Measurements from ENCODE around the gene UGT1A8.

DNA sequence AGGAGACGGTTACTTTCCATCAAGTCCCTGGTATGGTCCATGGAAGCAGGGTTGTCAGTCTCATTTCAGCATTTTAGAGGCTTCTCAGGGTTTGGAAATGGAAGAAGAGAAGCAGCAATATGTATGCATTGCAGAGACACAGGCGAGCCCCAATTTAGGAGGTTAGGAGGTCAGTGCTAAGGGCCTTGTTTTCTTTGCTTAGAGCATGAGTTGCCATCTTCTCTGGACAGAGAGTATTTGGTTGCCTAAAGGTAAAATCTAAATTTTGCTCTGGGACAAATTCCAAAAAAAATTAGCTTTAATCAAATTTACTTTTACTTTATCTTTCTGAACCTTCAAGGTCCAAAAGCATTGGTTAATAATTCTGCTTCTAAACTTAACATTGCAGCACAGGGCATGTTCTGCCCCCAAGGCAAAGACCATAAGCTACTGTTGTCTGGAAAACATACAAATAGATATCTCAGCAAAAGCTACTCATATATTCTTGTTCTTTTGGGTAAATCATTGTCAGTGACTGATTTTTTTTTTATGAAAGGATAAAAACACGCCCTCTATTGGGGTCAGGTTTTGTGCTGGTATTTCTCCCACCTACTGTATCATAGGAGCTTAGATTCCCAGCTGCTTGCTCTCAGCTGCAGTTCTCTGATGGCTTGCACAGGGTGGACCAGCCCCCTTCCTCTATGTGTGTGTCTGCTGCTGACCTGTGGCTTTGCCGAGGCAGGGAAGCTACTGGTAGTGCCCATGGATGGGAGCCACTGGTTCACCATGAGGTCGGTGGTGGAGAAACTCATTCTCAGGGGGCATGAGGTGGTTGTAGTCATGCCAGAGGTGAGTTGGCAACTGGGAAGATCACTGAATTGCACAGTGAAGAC lies 54.1 kb downstream of the UGT1A8 start, which contains the start of gene UGT1A9:
- TF ChIP-seq, protein P1, sequence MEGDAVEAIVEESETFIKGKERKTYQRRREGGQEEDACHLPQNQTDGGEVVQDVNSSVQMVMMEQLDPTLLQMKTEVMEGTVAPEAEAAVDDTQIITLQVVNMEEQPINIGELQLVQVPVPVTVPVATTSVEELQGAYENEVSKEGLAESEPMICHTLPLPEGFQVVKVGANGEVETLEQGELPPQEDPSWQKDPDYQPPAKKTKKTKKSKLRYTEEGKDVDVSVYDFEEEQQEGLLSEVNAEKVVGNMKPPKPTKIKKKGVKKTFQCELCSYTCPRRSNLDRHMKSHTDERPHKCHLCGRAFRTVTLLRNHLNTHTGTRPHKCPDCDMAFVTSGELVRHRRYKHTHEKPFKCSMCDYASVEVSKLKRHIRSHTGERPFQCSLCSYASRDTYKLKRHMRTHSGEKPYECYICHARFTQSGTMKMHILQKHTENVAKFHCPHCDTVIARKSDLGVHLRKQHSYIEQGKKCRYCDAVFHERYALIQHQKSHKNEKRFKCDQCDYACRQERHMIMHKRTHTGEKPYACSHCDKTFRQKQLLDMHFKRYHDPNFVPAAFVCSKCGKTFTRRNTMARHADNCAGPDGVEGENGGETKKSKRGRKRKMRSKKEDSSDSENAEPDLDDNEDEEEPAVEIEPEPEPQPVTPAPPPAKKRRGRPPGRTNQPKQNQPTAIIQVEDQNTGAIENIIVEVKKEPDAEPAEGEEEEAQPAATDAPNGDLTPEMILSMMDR (IDR thresholded peaks at IDR 0.05), result no peak
- TF ChIP-seq POLR2A (IDR thresholded peaks at IDR 0.05), result no peak
